GM12874 (cell line): ENCODE measurements around the gene GGACT.
A peak's percentile ranks its signal among the peaks of the same experiment; 100 is the strongest.

Experiments used
- CTCF ChIP-seq: IDR thresholded peaks from 2 replicates; pipeline ENCODE4 v1.5.1; 2011; ENCODE audit warnings: low read depth, mild to moderate bottlenecking, control low read depth, low read length, moderate library complexity; ENCODE audit not compliant: insufficient read depth

Gene GGACT

DNA sequence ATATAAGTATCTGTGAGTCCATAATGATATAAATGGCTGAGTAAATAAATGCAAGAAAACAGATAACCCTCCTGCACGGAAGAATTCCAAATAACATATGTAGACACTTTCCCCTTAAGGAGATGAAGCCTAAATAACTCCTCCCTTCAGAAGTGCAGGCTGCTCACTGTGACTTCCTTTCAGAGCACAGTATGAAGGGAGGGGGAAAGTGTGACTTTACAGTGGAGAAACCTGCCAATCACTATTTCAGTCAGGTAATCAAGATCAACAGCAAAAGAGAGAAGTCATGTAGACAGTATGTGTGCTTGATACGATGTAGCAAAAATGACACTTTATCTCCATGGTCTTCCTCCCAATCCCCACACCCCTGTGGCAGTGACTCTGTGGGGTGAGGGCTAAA, 7.1 kb downstream of the GGACT start:
- no peak for TF ChIP-seq CTCF

- no peak for TF ChIP-seq CTCF
Measured at GRCh38 chr13:100581030-100581429, 7.6 kb downstream of the GGACT start.

- TF ChIP-seq CTCF: no peak
Measured at GRCh38 chr13:100580045-100580444, 8.5 kb downstream of the GGACT start.

GRCh38 chr13:100573121-100573520, 15.5 kb downstream of the GGACT start:
- peak; percentile 63 for TF ChIP-seq CTCF

GRCh38 chr13:100566543-100566942, 22.0 kb downstream of the GGACT start:
- TF ChIP-seq CTCF: no peak

DNA sequence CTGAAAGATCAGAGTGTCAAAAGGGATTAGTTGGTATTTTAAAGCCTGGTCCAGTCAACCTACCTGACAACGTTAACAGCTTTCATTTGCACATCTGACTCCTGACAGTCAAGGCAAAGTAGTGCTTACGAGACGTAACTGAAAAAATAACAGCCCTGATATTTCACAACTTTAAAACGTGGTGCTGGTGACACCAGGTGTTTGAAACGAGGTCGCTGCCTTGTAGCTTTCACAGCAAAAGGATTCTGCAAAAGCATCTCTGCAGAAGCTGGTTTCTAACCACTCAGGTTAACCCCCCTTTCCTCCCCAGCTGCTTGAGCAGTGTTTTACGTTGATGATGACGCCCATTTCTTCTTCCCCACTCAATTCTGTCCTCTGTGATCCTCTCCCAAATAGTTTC, 23.3 kb downstream of the GGACT start:
- TF ChIP-seq CTCF: no peak

DNA sequence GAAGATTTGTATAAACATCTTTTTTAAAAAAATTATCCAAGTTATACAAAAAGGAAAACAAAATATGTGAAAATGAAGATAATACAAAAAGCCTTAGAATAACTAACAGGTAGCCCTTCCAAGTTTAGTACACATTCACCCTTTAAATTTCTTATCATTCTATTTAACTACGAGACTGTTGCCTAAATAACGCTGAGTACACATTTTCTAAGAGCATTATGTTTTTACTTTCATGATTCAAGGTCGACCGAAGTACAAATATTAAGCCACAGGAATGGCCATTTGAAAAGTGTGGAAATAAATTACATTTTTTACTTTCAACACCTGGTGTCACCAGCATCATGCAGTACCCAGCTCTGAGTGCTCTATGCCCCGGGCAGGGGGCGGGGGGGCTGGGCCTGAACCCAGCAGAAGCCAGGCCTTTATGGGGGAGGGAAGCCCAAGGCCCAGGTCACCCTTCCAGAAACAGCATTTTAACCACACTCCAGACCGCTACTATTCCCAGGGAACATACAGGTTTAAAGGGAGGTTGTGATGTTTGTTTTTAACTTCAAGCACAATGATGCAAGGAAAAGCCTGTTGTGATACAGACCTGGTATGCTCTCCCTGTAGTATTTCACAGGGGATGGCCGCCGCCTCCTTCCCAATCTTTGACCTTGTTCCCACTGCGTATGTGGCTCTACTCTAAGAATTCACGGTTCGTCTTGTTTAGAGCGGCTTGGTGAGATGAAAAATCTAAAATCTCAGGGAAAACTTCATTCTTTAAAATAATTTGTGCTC, 24.0 kb downstream of the GGACT start:
- TF ChIP-seq CTCF: no peak

DNA sequence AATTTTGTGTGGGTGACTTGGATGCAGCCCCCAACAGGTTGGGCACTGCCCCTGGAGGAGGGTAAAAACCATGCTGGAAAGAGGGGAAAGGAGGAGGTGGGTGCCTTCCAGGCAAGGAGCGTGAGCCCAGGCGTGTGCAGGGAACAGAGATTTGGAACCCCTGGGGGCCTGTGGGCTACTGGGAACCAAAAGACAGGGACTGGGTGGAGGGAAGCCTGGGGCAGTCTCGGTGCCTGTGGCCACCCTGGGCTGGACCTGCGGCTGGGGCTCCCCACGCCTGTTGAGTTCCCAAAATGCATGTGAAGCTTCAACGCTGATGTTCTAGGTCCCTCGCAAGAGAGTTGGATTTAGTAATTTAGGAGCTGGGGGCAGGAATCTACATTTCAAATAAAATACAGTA, 24.8 kb downstream of the GGACT start:
- no peak for TF ChIP-seq CTCF
